H9 (cell line): ENCODE measurements around the gene GJB2. TPM values are rescaled to one million over a fixed set of nuclear protein-coding genes. Genes with fewer than 3 reads are reported as not detected.

Experiments
- DNase-seq: peaks from one replicate; pipeline ENCODE4 v3.0.0-alpha.2; 2017
- H2AFZ ChIP-seq: one replicate; pipeline ENCODE4 v1.6.1; 2013; ENCODE audit warnings: mild to moderate bottlenecking, low read length, control low read depth, moderate library complexity
- H2AK5ac ChIP-seq: 2 replicates; pipeline ENCODE4 v1.6.1; 2013; ENCODE audit warnings: low read length, control low read depth, mixed read lengths; ENCODE audit not compliant: insufficient read length
- H2BK120ac ChIP-seq: one replicate; pipeline ENCODE4 v1.6.1; 2013; ENCODE audit warnings: low read depth, mild to moderate bottlenecking, low read length, control low read depth, inconsistent platforms; ENCODE audit not compliant: poor library complexity, severe bottlenecking
- H2BK12ac ChIP-seq: 2 replicates; pipeline ENCODE4 v1.6.1; 2013; ENCODE audit warnings: low read length, control low read depth, mixed read lengths, low read depth; ENCODE audit not compliant: insufficient read length
- H2BK15ac ChIP-seq: 2 replicates; pipeline ENCODE4 v1.6.1; 2013; ENCODE audit warnings: low read depth, low read length, control low read depth
- H2BK20ac ChIP-seq: one replicate; pipeline ENCODE4 v1.6.1; 2013; ENCODE audit warnings: low read depth, mild to moderate bottlenecking, low read length, control low read depth, inconsistent platforms; ENCODE audit not compliant: poor library complexity, severe bottlenecking
- H2BK5ac ChIP-seq: 2 replicates; pipeline ENCODE4 v1.6.1; 2013; ENCODE audit warnings: low read length, control low read depth, mixed read lengths; ENCODE audit not compliant: insufficient read length
- H3K14ac ChIP-seq: 2 replicates; pipeline ENCODE4 v1.6.1; 2013; ENCODE audit warnings: low read length, control low read depth; ENCODE audit not compliant: insufficient read depth
- H3K18ac ChIP-seq: 2 replicates; pipeline ENCODE4 v1.6.1; 2013; ENCODE audit warnings: low read depth, mild to moderate bottlenecking, mixed read lengths, low read length, control low read depth; ENCODE audit not compliant: insufficient read length
- H3K23ac ChIP-seq: 2 replicates; pipeline ENCODE4 v1.6.1; 2013; ENCODE audit warnings: low read length, control low read depth, mixed read lengths, low read depth; ENCODE audit not compliant: insufficient read length
- H3K23me2 ChIP-seq: 2 replicates; pipeline ENCODE4 v1.6.1; 2013; ENCODE audit warnings: low read depth, mild to moderate bottlenecking, mixed read lengths, low read length, control low read depth; ENCODE audit not compliant: insufficient read length, poor library complexity, severe bottlenecking
- H3K27ac ChIP-seq: 2 replicates; pipeline ENCODE4 v1.5.1; 2013; ENCODE audit warnings: low read length, control low read depth, mixed read lengths, low read depth; ENCODE audit not compliant: insufficient read length
- H3K27me3 ChIP-seq: 2 replicates; pipeline ENCODE4 v1.6.1; 2013; ENCODE audit warnings: low read length, control low read depth, inconsistent platforms; ENCODE audit not compliant: insufficient read depth
- H3K4ac ChIP-seq: 2 replicates; pipeline ENCODE4 v1.6.1; 2013; ENCODE audit warnings: low read depth, mild to moderate bottlenecking, control low read depth, inconsistent platforms, low read length, moderate library complexity
- H3K4me1 ChIP-seq: 2 replicates; pipeline ENCODE4 v1.6.1; 2013; ENCODE audit warnings: low read length, control low read depth, inconsistent platforms; ENCODE audit not compliant: insufficient read depth
- H3K4me2 ChIP-seq: 2 replicates; pipeline ENCODE4 v1.6.1; 2013; ENCODE audit warnings: low read length, control low read depth, mixed read lengths; ENCODE audit not compliant: insufficient read length, insufficient read depth
- H3K56ac ChIP-seq: 2 replicates; pipeline ENCODE4 v1.6.1; 2013; ENCODE audit warnings: low read depth, mild to moderate bottlenecking, mixed read lengths, low read length, control low read depth; ENCODE audit not compliant: insufficient read length
- H3K79me1 ChIP-seq: 2 replicates; pipeline ENCODE4 v1.6.1; 2013; ENCODE audit warnings: low read depth, mild to moderate bottlenecking, moderate library complexity, low read length, control low read depth, inconsistent platforms; ENCODE audit not compliant: insufficient read depth, poor library complexity, severe bottlenecking
- H3K79me2 ChIP-seq: 2 replicates; pipeline ENCODE4 v1.6.1; 2013; ENCODE audit warnings: low read length, control low read depth, inconsistent platforms; ENCODE audit not compliant: insufficient read depth
- H3K9ac ChIP-seq: 2 replicates; pipeline ENCODE4 v1.6.1; 2013; ENCODE audit warnings: low read length, control low read depth, mixed read lengths; ENCODE audit not compliant: insufficient read length; ENCODE audit errors: extremely low read depth
- H3K9me3 ChIP-seq: one replicate; pipeline ENCODE4 v1.6.1; 2013; ENCODE audit warnings: low read depth, low read length, inconsistent platforms; ENCODE audit not compliant: control insufficient read depth
- H3T11ph ChIP-seq: one replicate; pipeline ENCODE4 v1.6.1; 2013; ENCODE audit warnings: mild to moderate bottlenecking, low read length, control low read depth, inconsistent platforms
- H4K20me1 ChIP-seq: one replicate; pipeline ENCODE4 v1.6.1; 2013; ENCODE audit not compliant: control insufficient read depth, insufficient read length, insufficient read depth
- H4K5ac ChIP-seq: 2 replicates; pipeline ENCODE4 v1.6.1; 2013; ENCODE audit warnings: low read depth, mild to moderate bottlenecking, mixed read lengths, low read length, control low read depth; ENCODE audit not compliant: insufficient read length
- H4K8ac ChIP-seq: replicated peaks from 2 replicates; pipeline ENCODE4 v1.6.1; 2013; ENCODE audit warnings: low read length, control low read depth, mixed read lengths, low read depth; ENCODE audit not compliant: insufficient read length
- H4K91ac ChIP-seq: 2 replicates; pipeline ENCODE4 v1.6.1; 2013; ENCODE audit warnings: low read depth, mild to moderate bottlenecking, moderate library complexity, mixed read lengths, low read length, control low read depth; ENCODE audit not compliant: insufficient read length
- H3K27ac Mint-ChIP-seq, 3 experiments: 2 replicates in 2 of 3; 3 replicates in 1 of 3; pipeline ENCODE4 v1.8.0; 2020 to 2021; ENCODE audit warnings: mixed read lengths in 3 of 3, mild to moderate bottlenecking in 1 of 3, moderate library complexity in 1 of 3
- H3K27me3 Mint-ChIP-seq: 2 replicates; pipeline ENCODE4 v1.8.0; 2021; ENCODE audit warnings: low read depth, mild to moderate bottlenecking, moderate library complexity, mixed read lengths
- H3K36me3 Mint-ChIP-seq, 3 experiments: 2 replicates in 2 of 3; 3 replicates in 1 of 3; pipeline ENCODE4 v1.8.0; 2020 to 2021; ENCODE audit warnings: low read depth in 3 of 3, mixed read lengths in 3 of 3; ENCODE audit not compliant: insufficient read depth in 1 of 3
- H3K4me1 Mint-ChIP-seq, 2 experiments: 2 replicates each; pipeline ENCODE4 v1.8.0; 2020; ENCODE audit warnings: mixed read lengths in 2 of 2
- H3K4me3 Mint-ChIP-seq, 2 experiments: 2 replicates in 1 of 2; 3 replicates in 1 of 2; pipeline ENCODE4 v1.8.0; 2020 to 2021; ENCODE audit warnings: mild to moderate bottlenecking in 2 of 2, mixed read lengths in 2 of 2, moderate library complexity in 1 of 2
- H3K9me3 Mint-ChIP-seq, 2 experiments: 2 replicates in 1 of 2; 3 replicates in 1 of 2; pipeline ENCODE4 v1.8.0; 2020; ENCODE audit warnings: mild to moderate bottlenecking in 2 of 2, mixed read lengths in 2 of 2, moderate library complexity in 1 of 2
- WGBS: extraction: QIAGEN DNeasy Blood & Tissue Kit; methylation state at CpG from one replicate; pipeline ENCODE4 v1.1.7; 2013; ENCODE audit warnings: missing lambda C conversion rate, low lambda C conversion rate, mixed read lengths; ENCODE audit not compliant: insufficient read length; ENCODE audit errors: extremely low coverage; 5-methylcytosine and 5-hydroxymethylcytosine counted together
- total RNA-seq: library from RNA; stranded (reverse); gene quantifications from 2 replicates; pipeline ENCODE4 v1.2.1, GENCODE V29; 2021
- TF ChIP-seq, protein P1 (sequence below): fragments of 200-600 bp; sonication (generic); conservative IDR thresholded peaks from 3 replicates; pipeline ENCODE4 v1.8.0; 2021; ENCODE audit warnings: antibody characterized with exemption, mild to moderate bottlenecking

The GJB2 gene
- total RNA-seq, 1 experiment from 2014 or later = 0.28 TPM

DNA sequence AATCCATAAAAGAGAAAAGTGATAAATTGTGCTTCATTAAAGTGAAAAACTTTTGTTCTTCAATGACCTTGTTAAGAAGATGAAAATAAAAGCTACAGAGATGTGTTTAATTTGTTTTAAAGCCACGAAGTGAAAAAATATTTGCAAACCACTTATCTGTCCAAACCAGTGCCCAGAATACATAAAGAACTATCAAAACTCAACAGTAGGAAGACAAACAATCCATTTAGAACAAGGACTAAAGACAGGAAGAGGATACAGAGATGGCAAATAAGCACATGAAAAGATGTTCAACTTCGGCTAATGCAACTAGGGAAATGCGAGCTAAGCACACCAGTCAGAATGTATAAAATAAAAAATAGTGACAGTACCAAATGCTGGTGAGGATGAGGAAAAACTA lies 24.4 kb upstream of the GJB2 start:
- no peak overlapping the region for H2BK20ac ChIP-seq
- H2AK5ac ChIP-seq = no peak overlapping the region
- no CpG with 5 or more reads among the region's 3 CpGs for WGBS
- no peak overlapping the region for H3K4me2 ChIP-seq
- Mint-ChIP-seq H3K4me1 (peaks cover 4 to 9% of the 10 kb centered on the region in 2 experiments), H3K27ac (no peak overlapping the region), H3K9me3 (peaks cover 0 to 3% of the 10 kb centered on the region in 2 experiments; a peak in 3 of 5 replicates), H3K27me3 (peaks cover 7% of the 10 kb centered on the region), H3K4me3 (no peak overlapping the region), H3K36me3 (no peaks in the 10 kb centered on the region; a peak in 1 of 7 replicates)
- no peak overlapping the region for H4K8ac ChIP-seq
- H3K18ac ChIP-seq = no peak overlapping the region
- H3K4me1 ChIP-seq = peaks cover 2% of the 10 kb centered on the region; the same call in 1 of the 2 replicates
- H3T11ph ChIP-seq = no peak overlapping the region
- H3K23ac ChIP-seq = no peak overlapping the region
- no peak overlapping the region for H2BK5ac ChIP-seq
- H3K79me2 ChIP-seq = no peaks in the 10 kb centered on the region
- H4K20me1 ChIP-seq = no peaks in the 10 kb centered on the region
- no peak overlapping the region for H3K9ac ChIP-seq
- TF ChIP-seq, protein P1, sequence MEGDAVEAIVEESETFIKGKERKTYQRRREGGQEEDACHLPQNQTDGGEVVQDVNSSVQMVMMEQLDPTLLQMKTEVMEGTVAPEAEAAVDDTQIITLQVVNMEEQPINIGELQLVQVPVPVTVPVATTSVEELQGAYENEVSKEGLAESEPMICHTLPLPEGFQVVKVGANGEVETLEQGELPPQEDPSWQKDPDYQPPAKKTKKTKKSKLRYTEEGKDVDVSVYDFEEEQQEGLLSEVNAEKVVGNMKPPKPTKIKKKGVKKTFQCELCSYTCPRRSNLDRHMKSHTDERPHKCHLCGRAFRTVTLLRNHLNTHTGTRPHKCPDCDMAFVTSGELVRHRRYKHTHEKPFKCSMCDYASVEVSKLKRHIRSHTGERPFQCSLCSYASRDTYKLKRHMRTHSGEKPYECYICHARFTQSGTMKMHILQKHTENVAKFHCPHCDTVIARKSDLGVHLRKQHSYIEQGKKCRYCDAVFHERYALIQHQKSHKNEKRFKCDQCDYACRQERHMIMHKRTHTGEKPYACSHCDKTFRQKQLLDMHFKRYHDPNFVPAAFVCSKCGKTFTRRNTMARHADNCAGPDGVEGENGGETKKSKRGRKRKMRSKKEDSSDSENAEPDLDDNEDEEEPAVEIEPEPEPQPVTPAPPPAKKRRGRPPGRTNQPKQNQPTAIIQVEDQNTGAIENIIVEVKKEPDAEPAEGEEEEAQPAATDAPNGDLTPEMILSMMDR = no peak
- H2BK15ac ChIP-seq = no peak overlapping the region
- no peak overlapping the region for H4K5ac ChIP-seq
- H3K23me2 ChIP-seq = no peaks in the 10 kb centered on the region
- no peak overlapping the region for H3K4ac ChIP-seq
- DNase-seq = no peak
- H2BK12ac ChIP-seq = no peak overlapping the region
- H3K14ac ChIP-seq = no peak overlapping the region
- H3K79me1 ChIP-seq = no peaks in the 10 kb centered on the region
- H3K56ac ChIP-seq = no peak overlapping the region
- no peak overlapping the region for H3K27ac ChIP-seq
- H3K27me3 ChIP-seq = no peaks in the 10 kb centered on the region
- no peaks in the 10 kb centered on the region for H3K9me3 ChIP-seq
- H2AFZ ChIP-seq = no peak overlapping the region
- no peak overlapping the region for H2BK120ac ChIP-seq
- no peak overlapping the region for H4K91ac ChIP-seq
